SIG-M5 treated with dmso at 0.1 percent for 504 hours (cell line): ENCODE data around the gene BCAM.
A peak's percentile ranks its signal among the peaks of the same experiment; 100 is the strongest.
"Not testable (repeated sequence)": the region's sequence is repeated elsewhere in the genome, so short reads cannot be mapped to it uniquely, and the experiment has no call there.

Experiments used
- DNase-seq: peaks from one replicate; lab custom pipeline; 2025; ENCODE audit not compliant: unreplicated experiment; lab: John Stamatoyannopoulos, UW

BCAM gene

GRCh38 chr19:44816301-44816700 lies 7.4 kb downstream of the BCAM start:
- no peak for DNase-seq

- no peak for DNase-seq
These were observed 9.0 kb downstream of the BCAM start for GRCh38 chr19:44817725-44818465.

- no peak for DNase-seq
These were observed 9.6 kb downstream of the BCAM start for GRCh38 chr19:44818466-44819031.

GRCh38 chr19:44819246-44819832 lies 10.4 kb downstream of the BCAM start:
- DNase-seq, result no peak

- no peak for DNase-seq
These were observed 12.0 kb downstream of the BCAM start for GRCh38 chr19:44820648-44821609.

- DNase-seq, result no peak
These were observed 13.3 kb downstream of the BCAM start for GRCh38 chr19:44822177-44822576.

GRCh38 chr19:44822670-44823372 lies 13.9 kb downstream of the BCAM start:
- DNase-seq, result no peak

GRCh38 chr19:44823373-44823698 lies 14.4 kb downstream of the BCAM start:
- no peak for DNase-seq

GRCh38 chr19:44824761-44825160 lies 15.9 kb downstream of the BCAM start:
- DNase-seq, result no peak

GRCh38 chr19:44832875-44833274 lies 24.0 kb downstream of the BCAM start:
- DNase-seq, result not testable (repeated sequence)

- DNase-seq, result not testable (repeated sequence)
These were observed 25.5 kb downstream of the BCAM start for GRCh38 chr19:44834399-44834798.

GRCh38 chr19:44839276-44839675 lies 30.4 kb downstream of the BCAM start:
- no peak for DNase-seq

GRCh38 chr19:44840811-44841210 lies 31.9 kb downstream of the BCAM start:
- DNase-seq, result no peak

- no peak for DNase-seq
These were observed 32.3 kb downstream of the BCAM start for GRCh38 chr19:44841231-44841630.

GRCh38 chr19:44845286-44845611 lies 36.3 kb downstream of the BCAM start:
- no peak for DNase-seq

GRCh38 chr19:44845612-44846454 lies 36.9 kb downstream of the BCAM start, which contains the start of gene NECTIN2:
TSS of gene NECTIN2 (plus strand) at chr19:44846297. CDS start at chr19:44846526, 229 bp downstream.
- peak; percentile 87 for DNase-seq

GRCh38 chr19:44846455-44847143 lies 37.7 kb downstream of the BCAM start:
- DNase-seq, result no peak

- DNase-seq, result peak; percentile 26
These were observed 38.5 kb downstream of the BCAM start for GRCh38 chr19:44847144-44848035.
